IMR-90 (cell line): ENCODE measurements around the gene VPS26B. TPM values are rescaled to one million over a fixed set of nuclear protein-coding genes. Genes with fewer than 3 reads are reported as not detected.

ENCODE experiments used
- ATAC-seq: fragments of 200-7000 bp; cut with Tn5 transposase; 2 replicates; pipeline ENCODE4 v1.9.1; 2020; ENCODE audit warnings: low read depth, mild to moderate bottlenecking, moderate library complexity
- BruUV-seq: library from RNA; stranded (reverse); fragments of 400-500 nt; replicated peaks from 2 replicates; lab custom pipeline; 2021; lab: Mats Ljungman, UMichigan
- CTCF ChIA-PET: fragments of 300-600 bp; formaldehyde crosslinking; extraction: SDS; loops from one replicate; lab custom pipeline; 2021; ENCODE audit warnings: antibody characterized with exemption; lab: Yijun Ruan, JAX
- POLR2A ChIA-PET: fragments of 300-600 bp; sonication (Branson Sonifier 250); formaldehyde crosslinking; loops from one replicate; lab custom pipeline; 2022; ENCODE audit warnings: antibody characterized with exemption; ENCODE audit not compliant: unreplicated experiment; lab: Charles Lee
- DNase-seq: peaks from one replicate; pipeline ENCODE4 v3.0.0; 2013
- H2AFZ ChIP-seq: replicated peaks from 2 replicates; pipeline ENCODE3; 2013; ENCODE audit warnings: low read length, mild to moderate bottlenecking; ENCODE audit not compliant: poor library complexity
- H2AK5ac ChIP-seq: 2 replicates; pipeline ENCODE4 v1.6.1; 2013; ENCODE audit warnings: low read depth, low read length, inconsistent platforms
- H2AK9ac ChIP-seq: replicated peaks from 2 replicates; pipeline ENCODE3; 2013; ENCODE audit warnings: mild to moderate bottlenecking, low read depth, low read length, moderate library complexity; ENCODE audit not compliant: poor library complexity
- H2BK120ac ChIP-seq: 2 replicates; pipeline ENCODE4 v1.6.1; 2013; ENCODE audit warnings: low read depth, low read length, inconsistent platforms
- H2BK15ac ChIP-seq: 3 replicates; pipeline ENCODE4 v1.6.1; 2013; ENCODE audit warnings: low read depth, low read length, inconsistent platforms
- H2BK20ac ChIP-seq: 2 replicates; pipeline ENCODE4 v1.6.1; 2013; ENCODE audit warnings: low read depth, mild to moderate bottlenecking, inconsistent platforms, low read length, moderate library complexity
- H2BK5ac ChIP-seq: 2 replicates; pipeline ENCODE4 v1.6.1; 2013; ENCODE audit warnings: mild to moderate bottlenecking, low read depth, low read length, inconsistent platforms; ENCODE audit not compliant: poor library complexity, severe bottlenecking
- H3K14ac ChIP-seq: replicated peaks from 2 replicates; pipeline ENCODE4 v1.6.1; 2013; ENCODE audit warnings: low read depth, low read length, inconsistent platforms
- H3K18ac ChIP-seq: 2 replicates; pipeline ENCODE4 v1.6.1; 2013; ENCODE audit warnings: low read depth, low read length, control low read depth
- H3K23ac ChIP-seq: 2 replicates; pipeline ENCODE4 v1.6.1; 2013; ENCODE audit warnings: low read depth, low read length, inconsistent platforms
- H3K27ac ChIP-seq: 2 replicates; pipeline ENCODE4 v1.5.1; 2013; ENCODE audit warnings: mild to moderate bottlenecking, control low read depth, low read length; ENCODE audit not compliant: insufficient read depth
- H3K27me3 ChIP-seq: 2 replicates; pipeline ENCODE4 v1.6.1; 2013; ENCODE audit warnings: low read length; ENCODE audit not compliant: control insufficient read depth, insufficient read depth
- H3K36me3 ChIP-seq: 2 replicates; pipeline ENCODE4 v1.6.1; 2013; ENCODE audit warnings: low read length, mixed read lengths; ENCODE audit not compliant: control insufficient read depth, insufficient read depth
- H3K4ac ChIP-seq: 2 replicates; pipeline ENCODE4 v1.6.1; 2013; ENCODE audit warnings: low read depth, low read length, inconsistent platforms
- H3K4me1 ChIP-seq: 2 replicates; pipeline ENCODE4 v1.6.1; 2013; ENCODE audit warnings: low read length, mixed read lengths; ENCODE audit not compliant: control insufficient read depth, insufficient read depth
- H3K4me2 ChIP-seq: 2 replicates; pipeline ENCODE4 v1.6.1; 2013; ENCODE audit warnings: low read depth, mild to moderate bottlenecking, control low read depth, low read length, moderate library complexity
- H3K4me3 ChIP-seq: 2 replicates; pipeline ENCODE4 v1.5.1; 2013; ENCODE audit warnings: low read depth, mild to moderate bottlenecking, control low read depth, low read length, moderate library complexity; ENCODE audit not compliant: insufficient read depth
- H3K56ac ChIP-seq: 2 replicates; pipeline ENCODE4 v1.6.1; 2013; ENCODE audit warnings: low read length, inconsistent platforms; ENCODE audit not compliant: insufficient read depth; ENCODE audit errors: extremely low read depth
- H3K79me1 ChIP-seq, 2 experiments: 2 replicates each; pipeline ENCODE4 v1.6.1; 2013; ENCODE audit warnings: low read length in 2 of 2, inconsistent platforms in 1 of 2, low read depth in 1 of 2
- H3K9ac ChIP-seq: 2 replicates; pipeline ENCODE4 v1.6.1; 2013; ENCODE audit warnings: low read depth, low read length, control low read depth
- H3K9me1 ChIP-seq: 2 replicates; pipeline ENCODE4 v1.6.1; 2013; ENCODE audit warnings: low read length, inconsistent platforms; ENCODE audit not compliant: insufficient read depth
- H3K9me3 ChIP-seq: 2 replicates; pipeline ENCODE4 v1.6.1; 2013; ENCODE audit warnings: low read length; ENCODE audit not compliant: control insufficient read depth, insufficient read depth
- H4K20me1 ChIP-seq: 2 replicates; pipeline ENCODE4 v1.6.1; 2013; ENCODE audit warnings: low read length, inconsistent platforms; ENCODE audit not compliant: insufficient read depth
- H4K5ac ChIP-seq: 2 replicates; pipeline ENCODE4 v1.6.1; 2013; ENCODE audit warnings: mild to moderate bottlenecking, low read depth, low read length, control low read depth
- H4K8ac ChIP-seq, 2 experiments: 2 replicates each; pipeline ENCODE4 v1.6.1; 2013; ENCODE audit warnings: low read depth in 2 of 2, low read length in 2 of 2, control low read depth in 1 of 2, inconsistent platforms in 1 of 2
- H4K91ac ChIP-seq: 2 replicates; pipeline ENCODE4 v1.6.1; 2013; ENCODE audit warnings: low read depth, low read length, inconsistent platforms; ENCODE audit not compliant: insufficient read depth
- BHLHE40 ChIP-seq: fragments of 150-350 bp; IDR thresholded peaks from 2 replicates; pipeline ENCODE4 v1.6.1; 2016; ENCODE audit warnings: mild to moderate bottlenecking, low read depth, low read length
- CEBPB ChIP-seq: IDR thresholded peaks from 2 replicates; pipeline ENCODE4 v1.6.1; 2012; ENCODE audit warnings: low read depth, low read length, improper control_type of control experiment
- CHD1 ChIP-seq: IDR thresholded peaks from 2 replicates; pipeline ENCODE4 v1.6.1; 2012; ENCODE audit warnings: low read depth, low read length, improper control_type of control experiment
- FOS ChIP-seq: fragments of 150-350 bp; IDR thresholded peaks from 2 replicates; pipeline ENCODE4 v1.6.1; 2016; ENCODE audit warnings: low read depth, low read length
- MAFK ChIP-seq: IDR thresholded peaks from 2 replicates; pipeline ENCODE4 v1.6.1; 2012; ENCODE audit warnings: low read depth, low read length, improper control_type of control experiment
- MAZ ChIP-seq: IDR thresholded peaks from 2 replicates; pipeline ENCODE4 v1.6.1; 2012; ENCODE audit warnings: low read depth, mild to moderate bottlenecking, low read length, improper control_type of control experiment, moderate library complexity, borderline replicate concordance
- MXI1 ChIP-seq: IDR thresholded peaks from 2 replicates; pipeline ENCODE4 v1.6.1; 2012; ENCODE audit warnings: low read depth, mild to moderate bottlenecking, low read length, moderate library complexity, borderline replicate concordance
- NFE2L2 ChIP-seq: fragments of 150-350 bp; IDR thresholded peaks from 2 replicates; pipeline ENCODE4 v1.6.1; 2016; ENCODE audit warnings: low read depth, mild to moderate bottlenecking, low read length
- POLR2A ChIP-seq: IDR thresholded peaks from 2 replicates; pipeline ENCODE4 v1.6.1; 2012; ENCODE audit warnings: mild to moderate bottlenecking, low read depth, low read length
- RAD21 ChIP-seq: IDR thresholded peaks from 2 replicates; pipeline ENCODE4 v1.6.1; 2012; ENCODE audit warnings: low read length, improper control_type of control experiment
- RCOR1 ChIP-seq: IDR thresholded peaks from 2 replicates; pipeline ENCODE4 v1.6.1; 2012; ENCODE audit warnings: mild to moderate bottlenecking, low read length, improper control_type of control experiment; ENCODE audit not compliant: insufficient replicate concordance
- RFX5 ChIP-seq: IDR thresholded peaks from 2 replicates; pipeline ENCODE4 v1.8.0; 2012; ENCODE audit warnings: low read depth, mild to moderate bottlenecking, low read length, moderate library complexity
- SMC3 ChIP-seq: fragments of 150-350 bp; IDR thresholded peaks from 2 replicates; pipeline ENCODE4 v1.6.1; 2016; ENCODE audit warnings: low read depth, mild to moderate bottlenecking, antibody characterized with exemption, low read length, moderate library complexity
- WGBS, 2 experiments: methylation state at CpG; one replicate each; pipeline versions ENCODE4 v1.1.5 to v1.1.7; 2013; ENCODE audit warnings: missing lambda C conversion rate in 2 of 2; ENCODE audit not compliant: insufficient read length in 1 of 2; ENCODE audit errors: extremely low coverage in 2 of 2; 5-methylcytosine and 5-hydroxymethylcytosine counted together
- dilution Hi-C: fragments of 300-500 bp; cut with HindIII; formaldehyde crosslinking; loops from one replicate; pipeline ENCODE4 v1.14.3; 2018; ENCODE audit warnings: low sequenced_read_pairs; ENCODE audit not compliant: unreplicated experiment
- in situ Hi-C: fragments of 300-500 bp; cut with MboI; formaldehyde crosslinking; loops from 3 replicates; pipeline ENCODE4 v1.14.3; 2019; ENCODE audit warnings: low sequenced_read_pairs, inconsistent platforms, mixed read lengths
- intact Hi-C: fragments of 100-400 bp; cut with micrococcal nuclease; formaldehyde crosslinking; loops from 2 replicates; pipeline ENCODE4 v1.10.0; 2022
- polyA plus RNA-seq, 3 experiments: library from polyadenylated mRNA; depleted of rRNA; stranded (reverse); fragments of >200 nt; gene quantifications; 2 replicates each; pipeline ENCODE4 v1.2.3, GENCODE V29; 2012; ENCODE audit warnings: low replicate concordance in 1 of 3
- total RNA-seq: library from RNA; depleted of rRNA; stranded (reverse); fragments of >200 nt; gene quantifications from 2 replicates; pipeline ENCODE4 v1.2.3, GENCODE V29; 2012
- TF ChIP-seq, protein P1 (sequence below): conservative IDR thresholded peaks from 2 replicates; pipeline ENCODE4 v1.5.1; 2012; ENCODE audit warnings: mild to moderate bottlenecking, low read depth, low read length, improper control_type of control experiment
- TF ChIP-seq, protein P2 (sequence below): fragments of 150-350 bp; IDR thresholded peaks from 2 replicates; pipeline ENCODE4 v1.6.1; 2016; ENCODE audit warnings: low read depth, mild to moderate bottlenecking, low read length, moderate library complexity, borderline replicate concordance
- TF ChIP-seq, protein P3 (sequence below): fragments of 150-350 bp; IDR thresholded peaks from 2 replicates; pipeline ENCODE4 v1.6.1; 2017; ENCODE audit warnings: mild to moderate bottlenecking, antibody characterized with exemption, low read length, low read depth

Gene VPS26B
- total and polyA plus RNA-seq, 2 of the 4 experiments (the other 2 are of a cell fraction), result 41.6 to 51.1 TPM

DNA sequence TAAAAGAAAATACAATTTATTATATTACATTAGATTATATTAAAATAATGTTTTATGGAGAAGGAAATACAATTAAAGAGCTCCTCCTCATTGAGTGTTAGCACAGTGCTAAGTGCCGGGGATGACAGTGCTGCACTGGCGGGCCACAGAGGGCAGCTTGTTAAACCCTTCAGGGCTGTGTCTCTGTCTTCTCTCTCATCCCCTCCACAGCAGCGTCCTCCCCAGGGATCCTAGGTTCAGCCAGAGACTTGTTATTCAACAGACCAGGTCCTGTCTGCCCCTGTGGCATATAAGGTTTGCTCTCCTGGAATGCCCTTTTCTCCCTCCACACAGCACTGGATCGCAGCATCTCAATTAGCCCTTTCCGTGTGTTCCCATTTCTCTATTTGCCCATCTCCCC lies 14.5 kb downstream of the VPS26B start:
- POLR2A ChIA-PET, result no interaction called here
- TF ChIP-seq, protein P1, sequence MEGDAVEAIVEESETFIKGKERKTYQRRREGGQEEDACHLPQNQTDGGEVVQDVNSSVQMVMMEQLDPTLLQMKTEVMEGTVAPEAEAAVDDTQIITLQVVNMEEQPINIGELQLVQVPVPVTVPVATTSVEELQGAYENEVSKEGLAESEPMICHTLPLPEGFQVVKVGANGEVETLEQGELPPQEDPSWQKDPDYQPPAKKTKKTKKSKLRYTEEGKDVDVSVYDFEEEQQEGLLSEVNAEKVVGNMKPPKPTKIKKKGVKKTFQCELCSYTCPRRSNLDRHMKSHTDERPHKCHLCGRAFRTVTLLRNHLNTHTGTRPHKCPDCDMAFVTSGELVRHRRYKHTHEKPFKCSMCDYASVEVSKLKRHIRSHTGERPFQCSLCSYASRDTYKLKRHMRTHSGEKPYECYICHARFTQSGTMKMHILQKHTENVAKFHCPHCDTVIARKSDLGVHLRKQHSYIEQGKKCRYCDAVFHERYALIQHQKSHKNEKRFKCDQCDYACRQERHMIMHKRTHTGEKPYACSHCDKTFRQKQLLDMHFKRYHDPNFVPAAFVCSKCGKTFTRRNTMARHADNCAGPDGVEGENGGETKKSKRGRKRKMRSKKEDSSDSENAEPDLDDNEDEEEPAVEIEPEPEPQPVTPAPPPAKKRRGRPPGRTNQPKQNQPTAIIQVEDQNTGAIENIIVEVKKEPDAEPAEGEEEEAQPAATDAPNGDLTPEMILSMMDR, result no peak
- TF ChIP-seq MAZ (no peak), FOS (no peak), POLR2A (no peak), RFX5 (no peak), CEBPB (no peak), NFE2L2 (no peak), RCOR1 (no peak), RAD21 (no peak), BHLHE40 (no peak), MXI1 (no peak), CHD1 (no peak), MAFK (no peak), SMC3 (no peak)
- TF ChIP-seq, protein P2, sequence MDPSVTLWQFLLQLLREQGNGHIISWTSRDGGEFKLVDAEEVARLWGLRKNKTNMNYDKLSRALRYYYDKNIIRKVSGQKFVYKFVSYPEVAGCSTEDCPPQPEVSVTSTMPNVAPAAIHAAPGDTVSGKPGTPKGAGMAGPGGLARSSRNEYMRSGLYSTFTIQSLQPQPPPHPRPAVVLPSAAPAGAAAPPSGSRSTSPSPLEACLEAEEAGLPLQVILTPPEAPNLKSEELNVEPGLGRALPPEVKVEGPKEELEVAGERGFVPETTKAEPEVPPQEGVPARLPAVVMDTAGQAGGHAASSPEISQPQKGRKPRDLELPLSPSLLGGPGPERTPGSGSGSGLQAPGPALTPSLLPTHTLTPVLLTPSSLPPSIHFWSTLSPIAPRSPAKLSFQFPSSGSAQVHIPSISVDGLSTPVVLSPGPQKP, result no peak
- TF ChIP-seq, protein P3, sequence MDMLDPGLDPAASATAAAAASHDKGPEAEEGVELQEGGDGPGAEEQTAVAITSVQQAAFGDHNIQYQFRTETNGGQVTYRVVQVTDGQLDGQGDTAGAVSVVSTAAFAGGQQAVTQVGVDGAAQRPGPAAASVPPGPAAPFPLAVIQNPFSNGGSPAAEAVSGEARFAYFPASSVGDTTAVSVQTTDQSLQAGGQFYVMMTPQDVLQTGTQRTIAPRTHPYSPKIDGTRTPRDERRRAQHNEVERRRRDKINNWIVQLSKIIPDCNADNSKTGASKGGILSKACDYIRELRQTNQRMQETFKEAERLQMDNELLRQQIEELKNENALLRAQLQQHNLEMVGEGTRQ, result no peak

More for the DNA sequence above, 14.5 kb downstream of the VPS26B start:
- H3K4me1 ChIP-seq, result no peaks in the 10 kb centered on the region
- H2BK120ac ChIP-seq, result no peak overlapping the region
- H3K23ac ChIP-seq, result no peak overlapping the region
- H3K9ac ChIP-seq, result no peak overlapping the region
- CTCF ChIA-PET, result no interaction called here
- no peak for ATAC-seq
- H3K9me1 ChIP-seq, result peaks cover 3% of the 10 kb centered on the region; the same call in 1 of the 2 replicates
- no peaks in the 10 kb centered on the region for H3K9me3 ChIP-seq
- H3K27me3 ChIP-seq, result no peaks in the 10 kb centered on the region
- 100% methylated on average over 1 of the region's 5 CpGs; no CpG with 5 or more reads in 1 of the 2 experiments for WGBS, 2 experiments
- H4K91ac ChIP-seq, result no peak overlapping the region
- intact Hi-C loops (no loop called here), dilution Hi-C loops (no loop called here), in situ Hi-C loops (no loop called here)
- H3K27ac ChIP-seq, result no peak overlapping the region
- no peak for DNase-seq
- peaks cover 12 to 20% of the 10 kb centered on the region in 2 experiments; a peak in 3 of 4 replicates for H3K79me1 ChIP-seq
- H3K4ac ChIP-seq, result no peak overlapping the region
- no peak overlapping the region for H3K4me3 ChIP-seq
- BruUV-seq, result no TSS peak
- H2BK5ac ChIP-seq, result no peak overlapping the region
- no peak overlapping the region for H4K5ac ChIP-seq
- no peak overlapping the region for H3K14ac ChIP-seq
- H4K8ac ChIP-seq, result no peak overlapping the region
- H2AK9ac ChIP-seq, result no peak overlapping the region
- no peak overlapping the region for H3K18ac ChIP-seq
- no peak overlapping the region for H2BK20ac ChIP-seq
- H3K56ac ChIP-seq, result no peak overlapping the region
- no peak overlapping the region for H3K4me2 ChIP-seq
- H4K20me1 ChIP-seq, result no peaks in the 10 kb centered on the region; the same call in none of the 2 replicates
- no peak overlapping the region for H2AK5ac ChIP-seq
- no peak overlapping the region for H2AFZ ChIP-seq
- H3K36me3 ChIP-seq, result peaks cover 41% of the 10 kb centered on the region
- no peak overlapping the region for H2BK15ac ChIP-seq
